Bronchial epithelial cell (primary cell): Measurements from ENCODE around the gene TMEFF1. TPM values are rescaled to one million over a fixed set of nuclear protein-coding genes. Genes with fewer than 3 reads are reported as not detected.
"Not testable (repeated sequence)": the region's sequence is repeated elsewhere in the genome, so short reads cannot be mapped to it uniquely, and the experiment has no call there.

Source experiments
- DNase-seq: peaks from one replicate; pipeline ENCODE4 v3.0.0-alpha.2; 2010; ENCODE audit warnings: low read depth
- FAIRE-seq: peaks from 2 replicates; lab custom pipeline; 2011; peaks lifted over from hg19 to GRCh38; lab: Jason Lieb, UNC
- H3K27me3 ChIP-seq: 2 replicates; pipeline ENCODE4 v1.5.1; 2011; ENCODE audit warnings: low read length; ENCODE audit not compliant: control insufficient read depth, insufficient read depth
- H3K36me3 ChIP-seq: 2 replicates; pipeline ENCODE4 v1.5.1; 2011; ENCODE audit warnings: low read length; ENCODE audit not compliant: control insufficient read depth, insufficient read depth
- H3K4me3 ChIP-seq: 2 replicates; pipeline ENCODE4 v1.5.1; 2011; ENCODE audit warnings: mild to moderate bottlenecking, low read depth, low read length, control low read depth
- CTCF ChIP-seq: IDR thresholded peaks from 2 replicates; pipeline ENCODE4 v1.5.1; 2011; ENCODE audit warnings: mild to moderate bottlenecking, moderate library complexity, low read length, control low read depth, inconsistent platforms; ENCODE audit not compliant: insufficient read depth, severe bottlenecking
- total RNA-seq: library from RNA; depleted of rRNA; stranded (reverse); fragments of >200 nt; gene quantifications from 2 replicates; pipeline ENCODE4 v1.2.1, GENCODE V29; 2014

TMEFF1 gene
- total RNA-seq, 1 donor from 2014 or later, result 0.26 TPM

- no peaks in the 10 kb centered on the region for H3K27me3 ChIP-seq
- no peak overlapping the region for H3K4me3 ChIP-seq
- DNase-seq (peak; percentile 75), FAIRE-seq (no peak)
- peaks cover 3% of the 10 kb centered on the region for H3K36me3 ChIP-seq
- peak; percentile 69 for TF ChIP-seq CTCF
Observed at GRCh38 chr9:100437860-100438805, 34.8 kb upstream of the TMEFF1 start.

- peaks cover 3% of the 10 kb centered on the region for H3K36me3 ChIP-seq
- H3K27me3 ChIP-seq, result no peaks in the 10 kb centered on the region
- DNase-seq, result peak; percentile 21
- H3K4me3 ChIP-seq, result no peak overlapping the region
- no peak for FAIRE-seq
- no peak for TF ChIP-seq CTCF
Observed at GRCh38 chr9:100440071-100440470, 32.9 kb upstream of the TMEFF1 start.

GRCh38 chr9:100440487-100440886 lies 32.5 kb upstream of the TMEFF1 start:
- not testable (repeated sequence) for H3K27me3 ChIP-seq, DNase-seq, H3K36me3 ChIP-seq, H3K4me3 ChIP-seq, FAIRE-seq

- TF ChIP-seq CTCF, result no peak
- FAIRE-seq, result no peak
- no peaks in the 10 kb centered on the region for H3K27me3 ChIP-seq
- no peak for DNase-seq
- no peak overlapping the region for H3K4me3 ChIP-seq
- peaks cover 1% of the 10 kb centered on the region for H3K36me3 ChIP-seq
Observed at GRCh38 chr9:100441911-100442361, 31.0 kb upstream of the TMEFF1 start.

GRCh38 chr9:100443781-100444768 lies 28.9 kb upstream of the TMEFF1 start:
- no peak for TF ChIP-seq CTCF
- H3K36me3 ChIP-seq, result peaks cover 1% of the 10 kb centered on the region
- FAIRE-seq (no peak), DNase-seq (no peak)
- no peak overlapping the region for H3K4me3 ChIP-seq
- no peaks in the 10 kb centered on the region for H3K27me3 ChIP-seq
